OCI-LY1 (cell line): ENCODE results near the gene KIF20B.

Source experiments
- H2AFZ ChIP-seq: fragments of 200-600 bp; sonication (generic), shearing (Covaris generic); 2 replicates; pipeline ENCODE4 v1.6.0; 2014; ENCODE audit warnings: antibody characterized with exemption, mild to moderate bottlenecking, low read length
- H3F3A ChIP-seq: fragments of 200-600 bp; sonication (generic), shearing (Covaris generic); 2 replicates; pipeline ENCODE4 v1.6.0; 2014; ENCODE audit warnings: mild to moderate bottlenecking, antibody characterized with exemption, low read length, moderate library complexity; ENCODE audit not compliant: insufficient read depth
- H3K27ac ChIP-seq: fragments of 200-600 bp; sonication (generic); 2 replicates; pipeline ENCODE4 v1.5.1; 2014; ENCODE audit warnings: low read length, mixed run types, mild to moderate bottlenecking, low read depth; ENCODE audit not compliant: poor library complexity, severe bottlenecking
- H3K27me3 ChIP-seq: fragments of 200-600 bp; sonication (generic); 2 replicates; pipeline ENCODE4 v1.6.0; 2014; ENCODE audit warnings: antibody characterized with exemption, mild to moderate bottlenecking, low read length, moderate library complexity; ENCODE audit not compliant: insufficient read depth
- H3K36me3 ChIP-seq: fragments of 200-600 bp; sonication (generic); 2 replicates; pipeline ENCODE4 v1.6.1; 2014; ENCODE audit warnings: mild to moderate bottlenecking, antibody characterized with exemption, low read length, moderate library complexity, mixed read lengths; ENCODE audit not compliant: insufficient read depth
- H3K4me1 ChIP-seq: fragments of 200-600 bp; sonication (generic); 2 replicates; pipeline ENCODE4 v1.5.1; 2014; ENCODE audit warnings: mild to moderate bottlenecking, low read length, moderate library complexity; ENCODE audit not compliant: insufficient read depth, severe bottlenecking
- H3K4me2 ChIP-seq: fragments of 200-600 bp; sonication (generic), shearing (Covaris generic); 2 replicates; pipeline ENCODE4 v1.6.1; 2014; ENCODE audit warnings: low read length
- H3K4me3 ChIP-seq: fragments of 200-600 bp; sonication (generic); 2 replicates; pipeline ENCODE4 v1.5.1; 2014; ENCODE audit warnings: low read length, low read depth, mild to moderate bottlenecking, mixed read lengths; ENCODE audit not compliant: poor library complexity, severe bottlenecking
- H3K79me2 ChIP-seq: fragments of 200-600 bp; shearing (Covaris generic); 2 replicates; pipeline ENCODE4 v1.6.1; 2016; ENCODE audit warnings: mixed run types, low read length, mixed read lengths; ENCODE audit not compliant: insufficient read depth
- H3K9ac ChIP-seq: fragments of 200-600 bp; sonication (generic), shearing (Covaris generic); 2 replicates; pipeline ENCODE4 v1.6.1; 2014; ENCODE audit warnings: mild to moderate bottlenecking, low read length, mixed read lengths
- H3K9me2 ChIP-seq: fragments of 200-600 bp; sonication (generic), shearing (Covaris generic); 2 replicates; pipeline ENCODE4 v1.6.1; 2014; ENCODE audit warnings: low read depth, mild to moderate bottlenecking, low read length, mixed read lengths
- H3K9me3 ChIP-seq: fragments of 200-600 bp; shearing (Covaris generic); 2 replicates; pipeline ENCODE4 v1.6.1; 2014; ENCODE audit warnings: low read length, mixed read lengths
- H4K20me1 ChIP-seq: fragments of 200-600 bp; sonication (generic), shearing (Covaris generic); 2 replicates; pipeline ENCODE4 v1.6.0; 2016; ENCODE audit warnings: mild to moderate bottlenecking, low read length; ENCODE audit not compliant: insufficient read depth
- CTCF ChIP-seq: fragments of 200-600 bp; sonication (generic), shearing (Covaris generic); IDR thresholded peaks from 2 replicates; pipeline ENCODE4 v1.5.1; 2017; ENCODE audit warnings: mild to moderate bottlenecking, antibody characterized with exemption, low read length, moderate library complexity, mixed read lengths
- EZH2 ChIP-seq: fragments of 200-600 bp; sonication (generic), shearing (Covaris generic); IDR thresholded peaks from 2 replicates; pipeline ENCODE4 v1.8.0; 2017; ENCODE audit warnings: borderline replicate concordance, mixed run types, mild to moderate bottlenecking, antibody characterized with exemption, low read length, moderate library complexity, mixed read lengths

The KIF20B gene

DNA sequence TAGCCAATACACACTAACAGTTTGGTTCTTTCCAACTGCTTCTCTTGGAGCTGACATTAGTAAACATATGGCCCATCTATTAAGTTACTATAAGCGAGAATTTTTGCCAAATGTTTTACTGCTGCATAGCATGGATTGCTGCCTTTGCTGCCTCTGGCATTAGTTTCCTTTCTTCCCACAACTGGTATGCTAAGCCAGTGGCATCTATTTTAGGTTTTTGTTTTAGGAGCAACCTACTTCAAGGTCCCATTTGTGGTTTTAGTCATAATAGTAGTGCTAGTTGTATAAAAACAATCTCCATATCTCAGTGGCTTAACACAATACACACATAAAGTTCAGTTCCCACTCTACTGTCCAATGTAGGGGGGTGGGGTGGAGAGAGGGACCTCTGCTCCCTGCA, 30.5 kb upstream of the KIF20B start:
- no peak overlapping the region for H3K9ac ChIP-seq
- no peak overlapping the region for H3K27ac ChIP-seq
- no peak overlapping the region for H3K4me2 ChIP-seq
- no peak overlapping the region for H3K4me3 ChIP-seq
- TF ChIP-seq EZH2, result no peak
- TF ChIP-seq CTCF, result no peak
- no peaks in the 10 kb centered on the region for H3F3A ChIP-seq
- H3K9me2 ChIP-seq, result no peaks in the 10 kb centered on the region
- no peaks in the 10 kb centered on the region for H3K27me3 ChIP-seq
- no peaks in the 10 kb centered on the region for H3K79me2 ChIP-seq
- no peaks in the 10 kb centered on the region for H4K20me1 ChIP-seq
- H3K4me1 ChIP-seq, result no peaks in the 10 kb centered on the region
- no peaks in the 10 kb centered on the region for H3K36me3 ChIP-seq
- H2AFZ ChIP-seq, result no peak overlapping the region
- H3K9me3 ChIP-seq, result no peaks in the 10 kb centered on the region

DNA sequence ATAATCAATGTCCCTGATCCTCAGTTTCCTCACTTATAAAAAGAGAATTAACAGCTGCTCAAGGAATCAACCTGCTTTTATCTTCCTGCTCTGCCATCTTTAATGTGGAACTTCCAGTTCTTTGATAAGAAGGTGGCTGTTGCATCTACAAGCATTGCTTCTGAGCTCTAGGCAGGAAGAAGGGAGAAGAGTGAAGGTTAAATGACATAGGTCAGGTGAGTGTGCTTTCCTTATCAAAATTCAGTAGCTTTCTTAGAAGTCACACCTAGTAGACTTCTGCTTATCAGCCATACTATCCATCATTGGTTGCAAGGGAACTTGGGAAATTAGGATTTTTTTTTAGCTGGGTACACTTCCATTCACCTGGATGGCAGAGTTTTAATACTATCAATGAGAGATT, 24.0 kb upstream of the KIF20B start:
- no peaks in the 10 kb centered on the region for H3K79me2 ChIP-seq
- no peaks in the 10 kb centered on the region for H4K20me1 ChIP-seq
- H3K4me1 ChIP-seq, result no peaks in the 10 kb centered on the region
- H3K4me2 ChIP-seq, result no peak overlapping the region
- H3K9me2 ChIP-seq, result no peaks in the 10 kb centered on the region
- no peak for TF ChIP-seq CTCF
- no peak for TF ChIP-seq EZH2
- H3K27me3 ChIP-seq, result no peaks in the 10 kb centered on the region
- H3K4me3 ChIP-seq, result no peak overlapping the region
- no peaks in the 10 kb centered on the region for H3K9me3 ChIP-seq
- H3K27ac ChIP-seq, result no peak overlapping the region
- H3K36me3 ChIP-seq, result no peaks in the 10 kb centered on the region
- H3K9ac ChIP-seq, result no peak overlapping the region
- no peak overlapping the region for H2AFZ ChIP-seq
- no peaks in the 10 kb centered on the region for H3F3A ChIP-seq

DNA sequence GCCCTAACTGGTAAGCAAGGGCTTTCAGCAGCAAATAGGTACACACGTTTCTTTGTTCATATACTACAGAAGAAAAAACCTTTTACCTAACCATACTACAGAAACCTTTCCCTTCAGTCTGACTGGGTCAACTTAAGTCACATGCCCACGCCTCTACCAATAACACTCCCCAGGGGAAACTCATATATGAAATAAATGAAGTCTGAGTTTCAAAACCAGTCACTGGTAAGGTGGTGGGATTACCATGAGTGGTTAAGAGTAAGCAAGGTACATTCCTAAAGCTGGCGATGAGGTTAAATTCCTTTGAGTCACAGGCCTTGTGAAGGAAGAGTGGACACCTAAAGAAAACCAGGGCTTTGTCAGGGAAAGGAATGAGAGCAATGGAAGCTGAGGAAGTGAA, 21.4 kb upstream of the KIF20B start:
- Histone ChIP-seq H3K79me2 (no peaks in the 10 kb centered on the region), H3K9ac (no peak overlapping the region), H4K20me1 (no peaks in the 10 kb centered on the region), H3K27ac (no peak overlapping the region), H3K4me1 (no peaks in the 10 kb centered on the region), H3K9me3 (no peaks in the 10 kb centered on the region), H3K4me2 (no peak overlapping the region), H3K4me3 (no peak overlapping the region), H3K27me3 (no peaks in the 10 kb centered on the region), H3K9me2 (no peaks in the 10 kb centered on the region), H2AFZ (no peak overlapping the region), H3F3A (no peaks in the 10 kb centered on the region), H3K36me3 (no peaks in the 10 kb centered on the region)
- no peak for TF ChIP-seq CTCF
- TF ChIP-seq EZH2, result no peak
